Measurements from ENCODE around the gene FAM76B.

FAM76B gene

GRCh38 chr11:95792200-95792599 lies 2.6 kb upstream of the FAM76B start:
- no peak for DNase-seq (ENCODE audit: low read depth in 2 of 2)

GRCh38 chr11:95791709-95792033 lies 2.1 kb upstream of the FAM76B start:
- no peak for DNase-seq (ENCODE audit: low read depth in 2 of 2)

GRCh38 chr11:95790933-95791708 lies 1.5 kb upstream of the FAM76B start:
- DNase-seq (ENCODE audit: low read depth in 2 of 2) = peak; percentile 36 to 55

GRCh38 chr11:95790123-95790932 lies 746 bp upstream of the FAM76B start, which contains the start of gene CEP57:
Gene CEP57 (plus strand): TSS chr11:95790498. CDS start chr11:95790699, 201 bp downstream.
- peak; percentile 92 to 95 for DNase-seq (ENCODE audit: low read depth in 2 of 2)

GRCh38 chr11:95788921-95789505 lies 569 bp downstream of the FAM76B start:
- DNase-seq (ENCODE audit: low read depth in 2 of 2) = peak; percentile 6 to 8

- DNase-seq (ENCODE audit: low read depth in 2 of 2) = no peak
These were observed 9.0 kb downstream of the FAM76B start for GRCh38 chr11:95780544-95780943.

- no peak for DNase-seq (ENCODE audit: low read depth in 2 of 2)
These were observed 10.9 kb downstream of the FAM76B start for GRCh38 chr11:95778699-95779098.

GRCh38 chr11:95776859-95777258 lies 12.7 kb downstream of the FAM76B start:
- DNase-seq (ENCODE audit: low read depth in 2 of 2) = no peak

- no peak for DNase-seq (ENCODE audit: low read depth in 2 of 2)
These were observed 21.1 kb downstream of the FAM76B start for GRCh38 chr11:95768521-95768920.

GRCh38 chr11:95767498-95767897 lies 22.1 kb downstream of the FAM76B start:
- DNase-seq (ENCODE audit: low read depth in 2 of 2) = no peak

GRCh38 chr11:95766701-95767100 lies 22.9 kb downstream of the FAM76B start:
- no peak for DNase-seq (ENCODE audit: low read depth in 2 of 2)

- DNase-seq (ENCODE audit: low read depth in 2 of 2) = no peak
These were observed 25.2 kb downstream of the FAM76B start for GRCh38 chr11:95764267-95764898.

GRCh38 chr11:95762534-95762933 lies 27.0 kb downstream of the FAM76B start:
- DNase-seq (ENCODE audit: low read depth in 2 of 2) = no peak

GRCh38 chr11:95760941-95761340 lies 28.6 kb downstream of the FAM76B start:
- DNase-seq (ENCODE audit: low read depth in 2 of 2) = no peak

- DNase-seq (ENCODE audit: low read depth in 2 of 2) = no peak
These were observed 38.1 kb downstream of the FAM76B start for GRCh38 chr11:95751515-95751914.

- no peak for DNase-seq (ENCODE audit: low read depth in 2 of 2)
These were observed 39.5 kb downstream of the FAM76B start for GRCh38 chr11:95750101-95750500.

- no peak for DNase-seq (ENCODE audit: low read depth in 2 of 2)
These were observed 50.3 kb downstream of the FAM76B start for GRCh38 chr11:95739108-95739938.

GRCh38 chr11:95736809-95737208 lies 52.8 kb downstream of the FAM76B start:
- no peak for DNase-seq (ENCODE audit: low read depth in 2 of 2)

GRCh38 chr11:95736355-95736754 lies 53.2 kb downstream of the FAM76B start:
- DNase-seq (ENCODE audit: low read depth in 2 of 2) = no peak

- DNase-seq (ENCODE audit: low read depth in 2 of 2) = no peak
These were observed 55.5 kb downstream of the FAM76B start for GRCh38 chr11:95734009-95734572.

Measured in stimulated activated CD4-positive, alpha-beta T cell treated with anti-CD3 and anti-CD28 coated beads, Interleukin-4, amount 100 ng/mL, for 48 hours (primary cell).